GM10847 (cell line): ENCODE data around the gene EPHA6.

ENCODE experiments used
- POLR2A ChIP-seq: IDR thresholded peaks from 2 replicates; pipeline ENCODE4 v1.6.1; 2011; ENCODE audit not compliant: insufficient read length; ENCODE audit errors: extremely low read depth

Gene EPHA6

GRCh38 chr3:97189835-97190234 is 375.4 kb downstream of the EPHA6 start:
- TF ChIP-seq POLR2A, result no peak

- no peak for TF ChIP-seq POLR2A
Measured at GRCh38 chr3:97197083-97197482, 382.7 kb downstream of the EPHA6 start.

- no peak for TF ChIP-seq POLR2A
Measured at GRCh38 chr3:97197830-97198229, 383.4 kb downstream of the EPHA6 start.

GRCh38 chr3:97200387-97200786 is 386.0 kb downstream of the EPHA6 start:
- TF ChIP-seq POLR2A, result no peak

GRCh38 chr3:97201814-97202213 is 387.4 kb downstream of the EPHA6 start:
- no peak for TF ChIP-seq POLR2A

GRCh38 chr3:97228966-97229365 is 414.6 kb downstream of the EPHA6 start:
- TF ChIP-seq POLR2A, result no peak

- no peak for TF ChIP-seq POLR2A
Measured at GRCh38 chr3:97230486-97230885, 416.1 kb downstream of the EPHA6 start.

GRCh38 chr3:97232393-97233034 is 418.1 kb downstream of the EPHA6 start:
- TF ChIP-seq POLR2A, result no peak

- no peak for TF ChIP-seq POLR2A
Measured at GRCh38 chr3:97235179-97235578, 420.8 kb downstream of the EPHA6 start.

GRCh38 chr3:97235611-97236315 is 421.4 kb downstream of the EPHA6 start:
- TF ChIP-seq POLR2A, result no peak

GRCh38 chr3:97241417-97241816 is 427.0 kb downstream of the EPHA6 start:
- TF ChIP-seq POLR2A, result no peak

GRCh38 chr3:97245201-97245910 is 431.0 kb downstream of the EPHA6 start:
- no peak for TF ChIP-seq POLR2A

GRCh38 chr3:97256060-97256459 is 441.7 kb downstream of the EPHA6 start:
- TF ChIP-seq POLR2A, result no peak

- TF ChIP-seq POLR2A, result no peak
Measured at GRCh38 chr3:97257942-97258697, 443.7 kb downstream of the EPHA6 start.

- TF ChIP-seq POLR2A, result no peak
Measured at GRCh38 chr3:97259263-97259662, 444.9 kb downstream of the EPHA6 start.

GRCh38 chr3:97264180-97264579 is 449.8 kb downstream of the EPHA6 start:
- TF ChIP-seq POLR2A, result no peak
